Omental fat pad (tissue), 4 donors: ENCODE data around the gene EDN3. TPM values are rescaled to one million over a fixed set of nuclear protein-coding genes. Genes with fewer than 3 reads are reported as not detected.

ENCODE experiments used
- ATAC-seq: fragments of 150-250 bp; one replicate; pipeline ENCODE4 v1.9.1; 2016; ENCODE audit warnings: mild to moderate bottlenecking, moderate library complexity; ENCODE audit not compliant: low FRiP score
- DNase-seq: peaks from one replicate; pipeline ENCODE4 v3.0.0-alpha.2; 2019; ENCODE audit warnings: low spot score
- total RNA-seq, 4 donors: library from RNA; depleted of rRNA; stranded (reverse); fragments of >200 nt; gene quantifications; one replicate each; pipeline ENCODE4 v1.1.0, GENCODE V29; 2016
- TF ChIP-seq, protein P1 (sequence below), 3 donors: fragments of 450-650 bp; IDR thresholded peaks; one replicate each; pipeline ENCODE4 v1.5.1; 2016 to 2017; ENCODE audit warnings: antibody characterized with exemption in 3 of 3, mild to moderate bottlenecking in 3 of 3, moderate library complexity in 2 of 3

The EDN3 gene, protein sequence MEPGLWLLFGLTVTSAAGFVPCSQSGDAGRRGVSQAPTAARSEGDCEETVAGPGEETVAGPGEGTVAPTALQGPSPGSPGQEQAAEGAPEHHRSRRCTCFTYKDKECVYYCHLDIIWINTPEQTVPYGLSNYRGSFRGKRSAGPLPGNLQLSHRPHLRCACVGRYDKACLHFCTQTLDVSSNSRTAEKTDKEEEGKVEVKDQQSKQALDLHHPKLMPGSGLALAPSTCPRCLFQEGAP
- not detected for total RNA-seq

DNA sequence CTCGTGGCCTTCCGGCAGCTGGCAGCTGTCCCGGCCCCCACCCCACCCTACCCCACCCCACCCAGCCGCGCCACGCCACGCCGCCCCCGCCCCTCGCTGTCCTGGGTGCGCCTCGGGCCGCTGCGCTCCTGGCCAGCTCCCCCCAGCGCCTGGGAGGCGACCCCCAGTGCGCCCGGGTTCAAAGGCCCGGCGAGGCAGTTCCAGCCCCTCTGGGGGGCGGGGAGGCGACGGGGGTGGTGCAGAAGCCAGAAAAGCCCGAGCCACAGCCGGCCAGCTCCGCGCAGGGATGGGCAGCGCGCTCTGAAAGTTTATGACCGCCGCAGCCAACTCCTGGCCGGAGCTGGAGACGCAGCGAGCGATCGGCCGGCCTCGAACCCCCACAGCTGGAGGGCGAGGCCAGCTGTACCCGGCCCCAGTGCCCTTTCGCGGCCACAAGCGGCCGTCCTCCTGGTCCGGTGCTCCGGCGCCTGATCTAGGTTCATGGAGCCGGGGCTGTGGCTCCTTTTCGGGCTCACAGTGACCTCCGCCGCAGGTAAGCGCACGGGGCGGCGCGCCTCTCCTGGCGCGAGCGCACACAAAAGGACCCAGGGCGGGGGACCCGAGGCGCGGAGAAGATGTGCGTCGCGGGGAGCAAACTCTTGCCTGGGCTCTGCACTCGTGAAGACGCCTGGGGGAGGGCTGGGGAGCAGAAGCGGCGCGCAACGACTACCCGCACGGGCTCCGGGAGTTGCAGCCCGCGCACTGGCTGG, at the start of gene EDN3:
TSS of gene EDN3 (plus strand) at position 279 of the 749 bp plus-strand sequence. CDS start at position 481, 202 bp downstream.
- no peak for ATAC-seq
- DNase-seq, result no peak
- TF ChIP-seq, protein P1, sequence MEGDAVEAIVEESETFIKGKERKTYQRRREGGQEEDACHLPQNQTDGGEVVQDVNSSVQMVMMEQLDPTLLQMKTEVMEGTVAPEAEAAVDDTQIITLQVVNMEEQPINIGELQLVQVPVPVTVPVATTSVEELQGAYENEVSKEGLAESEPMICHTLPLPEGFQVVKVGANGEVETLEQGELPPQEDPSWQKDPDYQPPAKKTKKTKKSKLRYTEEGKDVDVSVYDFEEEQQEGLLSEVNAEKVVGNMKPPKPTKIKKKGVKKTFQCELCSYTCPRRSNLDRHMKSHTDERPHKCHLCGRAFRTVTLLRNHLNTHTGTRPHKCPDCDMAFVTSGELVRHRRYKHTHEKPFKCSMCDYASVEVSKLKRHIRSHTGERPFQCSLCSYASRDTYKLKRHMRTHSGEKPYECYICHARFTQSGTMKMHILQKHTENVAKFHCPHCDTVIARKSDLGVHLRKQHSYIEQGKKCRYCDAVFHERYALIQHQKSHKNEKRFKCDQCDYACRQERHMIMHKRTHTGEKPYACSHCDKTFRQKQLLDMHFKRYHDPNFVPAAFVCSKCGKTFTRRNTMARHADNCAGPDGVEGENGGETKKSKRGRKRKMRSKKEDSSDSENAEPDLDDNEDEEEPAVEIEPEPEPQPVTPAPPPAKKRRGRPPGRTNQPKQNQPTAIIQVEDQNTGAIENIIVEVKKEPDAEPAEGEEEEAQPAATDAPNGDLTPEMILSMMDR (IDR thresholded peaks at IDR 0.05), result no peak

DNA sequence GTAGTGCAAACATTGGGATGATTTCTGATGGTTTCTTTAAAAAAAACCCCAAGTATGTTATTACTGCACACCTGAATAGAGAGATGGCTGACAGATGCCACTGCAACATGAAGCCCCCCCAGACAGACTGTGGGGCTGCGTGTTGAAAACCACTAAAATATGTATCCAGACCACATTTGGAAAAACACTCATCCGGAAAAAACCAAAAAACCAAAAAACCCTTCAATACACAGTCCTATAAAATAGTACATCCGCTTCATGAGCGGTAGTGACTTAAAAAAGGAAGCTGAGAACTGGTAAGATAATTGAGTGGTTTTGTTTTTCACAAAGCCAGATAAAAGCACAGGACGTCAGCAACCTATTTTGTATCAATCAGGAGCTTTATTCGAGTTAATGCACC, 47.1 kb upstream of the EDN3 start:
- TF ChIP-seq, protein P1 (IDR thresholded peaks at IDR 0.05), result no peak
- ATAC-seq (no peak), DNase-seq (no peak)

DNA sequence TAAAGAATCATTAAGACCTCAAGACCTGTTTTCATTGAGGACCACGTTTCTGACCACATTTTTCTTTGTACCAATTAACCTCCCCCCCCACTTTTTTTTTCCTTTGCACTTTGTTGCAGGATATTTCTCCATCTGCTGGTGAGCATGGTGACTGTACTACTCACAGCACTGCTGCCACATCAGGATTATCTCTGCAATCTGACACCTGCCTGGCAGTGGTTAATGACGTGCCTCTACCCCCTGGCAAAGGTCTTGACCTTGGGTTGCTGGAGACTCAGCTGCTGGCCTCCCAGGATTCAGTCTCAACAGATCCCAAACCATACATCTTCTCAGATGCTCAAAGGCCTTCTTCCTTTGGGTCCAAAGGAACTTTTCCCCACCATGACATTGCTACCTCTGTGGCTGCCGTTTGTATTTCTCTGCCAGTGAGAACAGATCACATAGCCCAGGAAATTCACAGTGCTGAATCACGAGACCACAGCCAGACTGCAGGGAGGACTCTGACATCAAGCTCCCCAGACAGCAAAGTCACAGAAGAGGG, 46.6 kb upstream of the EDN3 start:
- DNase-seq (no peak), ATAC-seq (no peak)
- TF ChIP-seq, protein P1 (IDR thresholded peaks at IDR 0.05), result no peak

DNA sequence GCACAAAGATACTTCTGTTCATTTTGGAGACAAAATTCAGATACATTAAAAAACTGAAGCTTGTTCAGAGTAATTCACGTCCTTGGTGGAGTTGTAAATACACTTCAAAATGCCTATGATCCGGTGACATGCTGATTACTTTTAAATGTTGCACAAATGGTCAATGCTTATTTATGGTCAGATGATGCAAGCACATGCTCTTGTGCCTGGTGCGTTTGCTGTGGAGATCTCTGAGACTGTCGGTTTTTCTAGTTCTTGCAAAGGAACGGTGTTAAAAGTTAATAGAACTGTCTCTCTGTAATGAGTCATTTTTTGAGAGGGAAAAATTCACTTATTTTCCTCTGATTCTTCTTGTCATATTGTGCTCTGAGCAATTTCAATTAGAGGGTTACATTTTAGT, 45.2 kb upstream of the EDN3 start:
- DNase-seq (no peak), ATAC-seq (no peak)
- TF ChIP-seq, protein P1 (IDR thresholded peaks at IDR 0.05), result no peak

DNA sequence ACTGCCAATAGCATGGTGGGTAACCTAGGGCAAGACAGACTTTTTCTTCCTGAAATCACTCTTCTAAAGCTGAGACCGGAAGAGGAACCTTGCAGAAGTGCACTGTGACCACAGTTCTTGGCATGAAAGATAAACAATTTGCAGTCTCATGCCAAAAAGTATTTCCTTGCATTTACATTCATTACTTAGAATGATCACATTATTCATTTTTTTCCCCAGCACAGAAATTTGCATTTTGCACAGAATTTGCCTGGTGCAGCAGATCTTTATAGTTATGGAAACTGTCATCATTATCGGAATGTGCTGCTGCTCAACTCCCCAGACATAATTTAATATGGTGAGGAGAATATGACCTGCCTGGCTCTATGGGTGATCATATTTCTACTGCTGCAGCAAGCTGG, 42.2 kb upstream of the EDN3 start:
- no peak for ATAC-seq
- TF ChIP-seq, protein P1 (IDR thresholded peaks at IDR 0.05), result no peak
- DNase-seq, result no peak

DNA sequence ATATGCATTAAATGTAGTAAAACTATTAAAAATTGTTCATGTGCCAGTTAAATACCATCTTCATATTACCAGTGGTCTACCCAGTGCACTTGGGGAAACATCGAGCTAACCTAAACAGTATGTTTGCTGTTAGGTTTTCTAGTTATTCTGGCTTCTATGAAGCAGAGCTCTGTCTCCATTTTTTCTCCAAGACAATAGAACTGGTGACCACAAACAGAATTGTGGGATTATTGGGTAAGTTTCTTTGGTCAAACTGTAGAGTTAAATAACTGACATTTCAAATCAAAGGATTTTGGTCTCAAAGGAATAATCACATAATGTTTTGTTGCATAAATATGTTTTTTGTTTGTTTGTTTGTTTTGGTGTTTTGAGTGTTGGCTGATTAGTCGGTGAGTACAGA, 40.5 kb upstream of the EDN3 start:
- ATAC-seq (no peak), DNase-seq (no peak)
- TF ChIP-seq, protein P1 (IDR thresholded peaks at IDR 0.05), result no peak
